IMR-90 (cell line): ENCODE measurements around the gene TAP2. TPM values are rescaled to one million over a fixed set of nuclear protein-coding genes. Genes with fewer than 3 reads are reported as not detected.

Experiments
- ATAC-seq: fragments of 200-7000 bp; cut with Tn5 transposase; 2 replicates; pipeline ENCODE4 v1.9.1; 2020; ENCODE audit warnings: low read depth, mild to moderate bottlenecking, moderate library complexity
- BruUV-seq: library from RNA; stranded (reverse); fragments of 400-500 nt; replicated peaks from 2 replicates; lab custom pipeline; 2021; lab: Mats Ljungman, UMichigan
- CTCF ChIA-PET: fragments of 300-600 bp; formaldehyde crosslinking; extraction: SDS; loops from one replicate; lab custom pipeline; 2021; ENCODE audit warnings: antibody characterized with exemption; lab: Yijun Ruan, JAX
- POLR2A ChIA-PET: fragments of 300-600 bp; sonication (Branson Sonifier 250); formaldehyde crosslinking; loops from one replicate; lab custom pipeline; 2022; ENCODE audit warnings: antibody characterized with exemption; ENCODE audit not compliant: unreplicated experiment; lab: Charles Lee
- DNase-seq: peaks from one replicate; pipeline ENCODE4 v3.0.0; 2013
- H2AFZ ChIP-seq: replicated peaks from 2 replicates; pipeline ENCODE3; 2013; ENCODE audit warnings: low read length, mild to moderate bottlenecking; ENCODE audit not compliant: poor library complexity
- H2AK5ac ChIP-seq: 2 replicates; pipeline ENCODE4 v1.6.1; 2013; ENCODE audit warnings: low read depth, low read length, inconsistent platforms
- H2AK9ac ChIP-seq: replicated peaks from 2 replicates; pipeline ENCODE3; 2013; ENCODE audit warnings: mild to moderate bottlenecking, low read depth, low read length, moderate library complexity; ENCODE audit not compliant: poor library complexity
- H2BK120ac ChIP-seq: 2 replicates; pipeline ENCODE4 v1.6.1; 2013; ENCODE audit warnings: low read depth, low read length, inconsistent platforms
- H2BK15ac ChIP-seq: 3 replicates; pipeline ENCODE4 v1.6.1; 2013; ENCODE audit warnings: low read depth, low read length, inconsistent platforms
- H2BK20ac ChIP-seq: 2 replicates; pipeline ENCODE4 v1.6.1; 2013; ENCODE audit warnings: low read depth, mild to moderate bottlenecking, inconsistent platforms, low read length, moderate library complexity
- H2BK5ac ChIP-seq: 2 replicates; pipeline ENCODE4 v1.6.1; 2013; ENCODE audit warnings: mild to moderate bottlenecking, low read depth, low read length, inconsistent platforms; ENCODE audit not compliant: poor library complexity, severe bottlenecking
- H3K14ac ChIP-seq: replicated peaks from 2 replicates; pipeline ENCODE4 v1.6.1; 2013; ENCODE audit warnings: low read depth, low read length, inconsistent platforms
- H3K18ac ChIP-seq: 2 replicates; pipeline ENCODE4 v1.6.1; 2013; ENCODE audit warnings: low read depth, low read length, control low read depth
- H3K23ac ChIP-seq: 2 replicates; pipeline ENCODE4 v1.6.1; 2013; ENCODE audit warnings: low read depth, low read length, inconsistent platforms
- H3K27ac ChIP-seq: 2 replicates; pipeline ENCODE4 v1.5.1; 2013; ENCODE audit warnings: mild to moderate bottlenecking, control low read depth, low read length; ENCODE audit not compliant: insufficient read depth
- H3K27me3 ChIP-seq: 2 replicates; pipeline ENCODE4 v1.6.1; 2013; ENCODE audit warnings: low read length; ENCODE audit not compliant: control insufficient read depth, insufficient read depth
- H3K36me3 ChIP-seq: 2 replicates; pipeline ENCODE4 v1.6.1; 2013; ENCODE audit warnings: low read length, mixed read lengths; ENCODE audit not compliant: control insufficient read depth, insufficient read depth
- H3K4ac ChIP-seq: 2 replicates; pipeline ENCODE4 v1.6.1; 2013; ENCODE audit warnings: low read depth, low read length, inconsistent platforms
- H3K4me1 ChIP-seq: 2 replicates; pipeline ENCODE4 v1.6.1; 2013; ENCODE audit warnings: low read length, mixed read lengths; ENCODE audit not compliant: control insufficient read depth, insufficient read depth
- H3K4me2 ChIP-seq: 2 replicates; pipeline ENCODE4 v1.6.1; 2013; ENCODE audit warnings: low read depth, mild to moderate bottlenecking, control low read depth, low read length, moderate library complexity
- H3K4me3 ChIP-seq: 2 replicates; pipeline ENCODE4 v1.5.1; 2013; ENCODE audit warnings: low read depth, mild to moderate bottlenecking, control low read depth, low read length, moderate library complexity; ENCODE audit not compliant: insufficient read depth
- H3K56ac ChIP-seq: 2 replicates; pipeline ENCODE4 v1.6.1; 2013; ENCODE audit warnings: low read length, inconsistent platforms; ENCODE audit not compliant: insufficient read depth; ENCODE audit errors: extremely low read depth
- H3K79me1 ChIP-seq, 2 experiments: 2 replicates each; pipeline ENCODE4 v1.6.1; 2013; ENCODE audit warnings: low read length in 2 of 2, inconsistent platforms in 1 of 2, low read depth in 1 of 2
- H3K9ac ChIP-seq: 2 replicates; pipeline ENCODE4 v1.6.1; 2013; ENCODE audit warnings: low read depth, low read length, control low read depth
- H3K9me1 ChIP-seq: 2 replicates; pipeline ENCODE4 v1.6.1; 2013; ENCODE audit warnings: low read length, inconsistent platforms; ENCODE audit not compliant: insufficient read depth
- H3K9me3 ChIP-seq: 2 replicates; pipeline ENCODE4 v1.6.1; 2013; ENCODE audit warnings: low read length; ENCODE audit not compliant: control insufficient read depth, insufficient read depth
- H4K20me1 ChIP-seq: 2 replicates; pipeline ENCODE4 v1.6.1; 2013; ENCODE audit warnings: low read length, inconsistent platforms; ENCODE audit not compliant: insufficient read depth
- H4K5ac ChIP-seq: 2 replicates; pipeline ENCODE4 v1.6.1; 2013; ENCODE audit warnings: mild to moderate bottlenecking, low read depth, low read length, control low read depth
- H4K8ac ChIP-seq, 2 experiments: 2 replicates each; pipeline ENCODE4 v1.6.1; 2013; ENCODE audit warnings: low read depth in 2 of 2, low read length in 2 of 2, control low read depth in 1 of 2, inconsistent platforms in 1 of 2
- H4K91ac ChIP-seq: 2 replicates; pipeline ENCODE4 v1.6.1; 2013; ENCODE audit warnings: low read depth, low read length, inconsistent platforms; ENCODE audit not compliant: insufficient read depth
- CEBPB ChIP-seq: IDR thresholded peaks from 2 replicates; pipeline ENCODE4 v1.6.1; 2012; ENCODE audit warnings: low read depth, low read length, improper control_type of control experiment
- CHD1 ChIP-seq: IDR thresholded peaks from 2 replicates; pipeline ENCODE4 v1.6.1; 2012; ENCODE audit warnings: low read depth, low read length, improper control_type of control experiment
- RAD21 ChIP-seq: IDR thresholded peaks from 2 replicates; pipeline ENCODE4 v1.6.1; 2012; ENCODE audit warnings: low read length, improper control_type of control experiment
- RCOR1 ChIP-seq: IDR thresholded peaks from 2 replicates; pipeline ENCODE4 v1.6.1; 2012; ENCODE audit warnings: mild to moderate bottlenecking, low read length, improper control_type of control experiment; ENCODE audit not compliant: insufficient replicate concordance
- WGBS, 2 experiments: methylation state at CpG; one replicate each; pipeline versions ENCODE4 v1.1.5 to v1.1.7; 2013; ENCODE audit warnings: missing lambda C conversion rate in 2 of 2; ENCODE audit not compliant: insufficient read length in 1 of 2; ENCODE audit errors: extremely low coverage in 2 of 2; 5-methylcytosine and 5-hydroxymethylcytosine counted together
- dilution Hi-C: fragments of 300-500 bp; cut with HindIII; formaldehyde crosslinking; loops from one replicate; pipeline ENCODE4 v1.14.3; 2018; ENCODE audit warnings: low sequenced_read_pairs; ENCODE audit not compliant: unreplicated experiment
- in situ Hi-C: fragments of 300-500 bp; cut with MboI; formaldehyde crosslinking; loops from 3 replicates; pipeline ENCODE4 v1.14.3; 2019; ENCODE audit warnings: low sequenced_read_pairs, inconsistent platforms, mixed read lengths
- intact Hi-C: fragments of 100-400 bp; cut with micrococcal nuclease; formaldehyde crosslinking; loops from 2 replicates; pipeline ENCODE4 v1.10.0; 2022
- polyA plus RNA-seq, 3 experiments: library from polyadenylated mRNA; depleted of rRNA; stranded (reverse); fragments of >200 nt; gene quantifications; 2 replicates each; pipeline ENCODE4 v1.2.3, GENCODE V29; 2012; ENCODE audit warnings: low replicate concordance in 1 of 3
- total RNA-seq: library from RNA; depleted of rRNA; stranded (reverse); fragments of >200 nt; gene quantifications from 2 replicates; pipeline ENCODE4 v1.2.3, GENCODE V29; 2012
- TF ChIP-seq, protein P1 (sequence below): fragments of 150-350 bp; IDR thresholded peaks from 2 replicates; pipeline ENCODE4 v1.6.1; 2016; ENCODE audit warnings: low read depth, mild to moderate bottlenecking, low read length, moderate library complexity, borderline replicate concordance

TAP2 gene
- total and polyA plus RNA-seq, 2 of the 4 experiments (the other 2 are of a cell fraction), result 6.6 to 11.4 TPM

DNA sequence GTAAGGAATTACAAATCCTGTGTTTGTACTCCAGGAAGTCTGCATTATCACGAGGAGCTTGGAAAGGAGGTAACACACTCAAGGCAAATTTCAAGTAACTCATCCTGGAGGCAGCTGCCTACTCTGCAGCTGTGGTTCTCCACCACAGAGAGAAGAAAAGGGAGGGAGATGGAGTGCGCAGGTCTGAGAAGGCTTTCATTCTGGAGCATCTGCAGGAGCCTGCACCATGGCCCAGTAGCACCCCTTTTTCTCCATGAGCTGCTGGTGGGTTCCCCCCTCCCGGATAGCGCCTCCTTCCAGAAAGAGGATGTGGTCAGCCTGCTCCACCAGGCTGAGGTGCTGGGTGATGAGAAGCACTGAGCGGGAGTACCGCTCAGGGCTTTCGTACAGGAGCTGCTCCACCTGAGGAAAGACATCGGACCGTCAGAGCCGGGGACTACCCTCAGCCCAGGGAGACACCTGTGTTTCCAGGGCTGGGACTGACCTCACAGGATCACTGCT, 6.9 kb upstream of the TAP2 start:
- Histone ChIP-seq H3K79me1 (peaks cover 0 to 33% of the 10 kb centered on the region in 2 experiments; a peak in 2 of 4 replicates), H3K4me3 (no peak overlapping the region), H2BK120ac (no peak overlapping the region), H2BK15ac (no peak overlapping the region), H3K4me2 (no peak overlapping the region), H4K5ac (no peak overlapping the region), H4K8ac (no peak overlapping the region), H3K9ac (no peak overlapping the region), H3K56ac (no peak overlapping the region), H2BK5ac (no peak overlapping the region), H3K23ac (no peak overlapping the region), H2AK9ac (no peak overlapping the region), H3K18ac (no peak overlapping the region), H3K4ac (no peak overlapping the region), H2AK5ac (no peak overlapping the region), H2AFZ (no peak overlapping the region), H3K9me1 (peaks cover 16% of the 10 kb centered on the region; the same call in 1 of the 2 replicates), H4K91ac (no peak overlapping the region), H2BK20ac (no peak overlapping the region), H4K20me1 (no peaks in the 10 kb centered on the region), H3K14ac (no peak overlapping the region), H3K4me1 (0 out of 2 replicates have a peak, but pooled peaks cover 2% of the 10 kb centered on the region), H3K9me3 (no peaks in the 10 kb centered on the region), H3K27ac (no peak overlapping the region), H3K27me3 (no peaks in the 10 kb centered on the region), H3K36me3 (peaks cover 31% of the 10 kb centered on the region)
- no TSS peak for BruUV-seq
- in situ Hi-C loops, result no loop called here
- ChIA-PET POLR2A (no interaction called here), CTCF (interaction anchor here (0.9 to 2.5 kb wide), 2 partner anchors 8 to 22 kb away, joined by 3 to 8 read pairs; partner anchors contain the start of genes PSMB9 and TAP1)
- TF ChIP-seq, protein P1, sequence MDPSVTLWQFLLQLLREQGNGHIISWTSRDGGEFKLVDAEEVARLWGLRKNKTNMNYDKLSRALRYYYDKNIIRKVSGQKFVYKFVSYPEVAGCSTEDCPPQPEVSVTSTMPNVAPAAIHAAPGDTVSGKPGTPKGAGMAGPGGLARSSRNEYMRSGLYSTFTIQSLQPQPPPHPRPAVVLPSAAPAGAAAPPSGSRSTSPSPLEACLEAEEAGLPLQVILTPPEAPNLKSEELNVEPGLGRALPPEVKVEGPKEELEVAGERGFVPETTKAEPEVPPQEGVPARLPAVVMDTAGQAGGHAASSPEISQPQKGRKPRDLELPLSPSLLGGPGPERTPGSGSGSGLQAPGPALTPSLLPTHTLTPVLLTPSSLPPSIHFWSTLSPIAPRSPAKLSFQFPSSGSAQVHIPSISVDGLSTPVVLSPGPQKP, result no peak
- no peak for TF ChIP-seq RAD21
- TF ChIP-seq RCOR1, result no peak
- TF ChIP-seq CHD1, result no peak
- no peak for TF ChIP-seq CEBPB
- DNase-seq, result no peak
- intact Hi-C loops, result loop anchor here (2.0 kb wide), 1 partner anchor 127 kb away; no protein-coding TSS in a partner anchor
- ATAC-seq, result no peak
- 73% methylated on average over 3 of the region's 10 CpGs; no CpG with 5 or more reads in 1 of the 2 experiments for WGBS, 2 experiments
- dilution Hi-C loops, result no loop called here
